SIG-M5 treated with dmso at 0.1 percent for 504 hours (cell line): ENCODE measurements around the gene CMTM5.
"Not testable (repeated sequence)": the region's sequence is repeated elsewhere in the genome, so short reads cannot be mapped to it uniquely, and the experiment has no call there.

ENCODE experiments used
- DNase-seq: peaks from one replicate; lab custom pipeline; 2025; ENCODE audit not compliant: unreplicated experiment; lab: John Stamatoyannopoulos, UW

The CMTM5 gene

DNA sequence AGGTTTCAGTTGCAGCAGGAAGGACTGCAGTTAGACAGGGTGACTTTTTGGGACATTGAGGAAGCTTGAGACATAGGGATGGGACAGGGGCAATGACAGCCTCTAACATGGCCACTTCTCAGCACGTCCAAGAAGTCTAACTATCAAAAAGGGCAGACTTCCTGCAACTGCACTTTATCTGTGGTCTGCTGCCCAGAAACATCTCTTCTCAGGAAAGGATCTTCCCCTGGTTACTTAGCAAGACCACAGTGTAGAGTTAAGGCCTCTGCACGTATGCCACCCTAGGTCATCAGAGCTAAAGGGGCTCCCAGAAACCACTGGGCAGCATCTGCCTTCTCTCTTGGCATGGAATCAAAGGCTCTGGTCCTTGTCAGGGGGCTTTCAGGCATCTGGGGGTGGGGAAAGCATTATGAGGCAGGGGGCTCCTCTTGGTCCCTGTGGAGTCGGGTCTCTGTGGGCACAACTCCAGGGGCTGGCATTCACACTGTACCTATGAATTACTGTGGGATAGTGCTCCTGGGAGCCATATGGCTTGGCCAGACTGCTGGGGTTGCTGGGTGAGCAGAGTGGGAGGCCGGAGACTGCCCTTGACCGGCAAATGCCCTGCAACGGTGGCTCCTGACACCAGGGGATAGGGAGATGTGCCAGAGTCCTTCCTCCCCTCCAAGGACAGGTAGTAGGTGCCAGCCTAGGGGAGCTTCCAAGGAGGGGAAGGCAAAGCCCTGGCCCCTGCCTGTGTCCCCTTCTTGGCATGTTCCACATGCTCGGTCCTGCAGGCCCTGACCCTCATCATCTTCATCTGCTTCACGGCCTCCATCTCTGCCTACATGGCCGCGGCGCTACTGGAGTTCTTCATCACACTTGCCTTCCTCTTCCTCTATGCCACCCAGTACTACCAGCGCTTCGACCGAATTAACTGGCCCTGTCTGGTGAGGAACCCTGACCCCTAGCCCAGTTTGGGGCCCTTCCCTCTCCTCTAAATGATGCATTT lies 1.0 kb downstream of the CMTM5 start:
- no peak for DNase-seq

DNA sequence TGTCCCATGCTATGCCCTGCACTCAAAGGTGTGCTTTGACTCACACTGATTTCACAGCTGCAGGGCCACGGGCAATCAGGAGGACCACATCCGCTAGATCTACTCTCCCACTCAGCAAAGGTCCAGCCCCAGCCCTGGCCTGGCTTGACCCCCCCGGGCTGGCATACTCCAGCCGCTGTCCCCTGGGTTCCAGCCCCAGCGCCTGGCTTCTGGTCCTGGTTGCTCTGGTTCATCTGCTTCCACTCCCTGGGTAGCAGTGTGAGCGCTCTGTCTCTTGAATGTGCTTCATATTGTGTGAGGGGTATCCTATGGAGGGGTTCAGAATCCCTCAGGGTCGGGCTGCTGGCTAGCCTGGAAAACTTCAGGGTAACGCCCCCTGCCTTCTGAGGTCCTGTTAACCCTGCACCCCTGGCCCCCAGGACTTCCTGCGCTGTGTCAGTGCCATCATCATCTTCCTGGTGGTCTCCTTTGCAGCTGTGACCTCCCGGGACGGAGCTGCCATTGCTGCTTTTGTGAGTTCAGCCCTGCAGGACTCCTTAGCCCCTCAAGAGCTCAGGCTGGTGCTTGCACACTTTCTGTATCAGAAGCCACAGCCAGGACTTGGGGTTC lies 1.9 kb downstream of the CMTM5 start:
- DNase-seq, result no peak

DNA sequence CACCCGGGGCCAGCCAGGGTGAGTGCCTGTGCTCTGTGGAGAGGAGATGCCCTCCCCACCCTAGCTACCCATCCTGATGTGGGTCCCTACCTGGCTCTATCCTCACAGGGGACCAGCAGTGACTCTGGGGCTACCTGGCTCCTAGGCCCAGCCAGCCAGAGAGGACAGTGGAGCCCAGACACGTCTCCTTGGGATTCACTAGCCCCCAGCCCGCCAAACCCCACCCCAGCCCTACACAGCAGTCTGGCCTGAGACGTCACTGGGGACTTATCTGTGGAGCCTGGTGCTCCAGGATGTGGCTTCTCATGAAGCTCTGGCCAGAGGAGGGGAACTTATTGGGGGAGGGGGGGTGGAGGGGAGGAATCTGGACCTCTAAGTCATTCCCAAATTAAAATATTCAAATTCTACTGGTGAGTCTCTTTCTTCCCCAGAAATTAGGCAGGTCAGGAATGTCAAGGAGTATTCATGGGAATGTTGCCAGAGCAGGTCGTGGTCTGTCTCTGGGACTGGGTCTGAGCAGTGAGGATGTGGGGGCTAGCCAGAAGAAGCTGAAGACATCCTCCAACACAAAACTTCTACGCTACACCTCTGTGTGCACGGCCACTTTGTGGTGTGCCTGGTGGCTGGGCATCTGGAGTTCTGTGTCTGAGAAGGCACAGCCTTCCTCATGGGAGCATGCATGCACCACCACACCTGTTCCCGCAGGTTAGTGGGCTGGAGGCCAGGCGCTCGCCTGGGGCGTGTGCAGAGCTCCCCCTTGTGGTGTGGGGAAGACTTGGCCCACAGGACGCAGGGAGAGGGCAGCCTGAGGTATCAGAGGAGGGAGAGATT lies 2.7 kb downstream of the CMTM5 start:
- peak; percentile 28 for DNase-seq

DNA sequence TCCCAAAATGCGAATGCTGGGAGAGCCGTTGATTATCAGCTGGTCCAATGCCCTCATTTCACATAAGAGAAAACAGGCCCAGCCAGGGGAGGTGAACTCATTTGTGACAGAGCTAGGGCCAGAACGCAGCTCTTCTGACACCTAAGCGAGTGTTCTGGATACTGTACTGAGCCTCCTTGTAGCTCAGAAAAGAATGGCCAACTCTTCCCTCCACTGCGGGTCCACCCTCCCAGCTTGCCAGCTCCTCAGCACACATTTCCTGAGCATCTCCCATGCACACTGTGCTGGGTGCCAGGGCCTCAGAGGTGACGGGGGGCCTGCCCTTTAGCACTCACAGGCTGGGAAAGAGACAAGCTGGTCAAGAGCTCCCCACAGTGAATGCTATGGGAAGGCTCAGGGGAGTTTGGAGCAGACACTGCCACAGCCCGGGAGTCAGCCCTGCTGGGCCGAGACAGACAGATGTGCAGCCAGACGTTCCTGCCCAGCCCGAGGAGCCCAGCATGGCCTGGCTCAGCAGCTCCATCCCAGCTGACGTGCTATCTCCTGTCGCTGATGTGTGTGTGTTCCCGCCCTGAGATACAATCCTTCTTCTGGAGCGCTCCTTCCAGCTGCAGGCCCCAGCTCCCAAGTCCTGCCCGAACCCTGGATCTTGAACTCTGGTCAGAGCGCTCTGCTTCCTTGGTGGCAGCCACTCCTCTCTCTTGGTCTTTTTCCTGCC lies 3.5 kb downstream of the CMTM5 start:
- DNase-seq, result no peak

DNA sequence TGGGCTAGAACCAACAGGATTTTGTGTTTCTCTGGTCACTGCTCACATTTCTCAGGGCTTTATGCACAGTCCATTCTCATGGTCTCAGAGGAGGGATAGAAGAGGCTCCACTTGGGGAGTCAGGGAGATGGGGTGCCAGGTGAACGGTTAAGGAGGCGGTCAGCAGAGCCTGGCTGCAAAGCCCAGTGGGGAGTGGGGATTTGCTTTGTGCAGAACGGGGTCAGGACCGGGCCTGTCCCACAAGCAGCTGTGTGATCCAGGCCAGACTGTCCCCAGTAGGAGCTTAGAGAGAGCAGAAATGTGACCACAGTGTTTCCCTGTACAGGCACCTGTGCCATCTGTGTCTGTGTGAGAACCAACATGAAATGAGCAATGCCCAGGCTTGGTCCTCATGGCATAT lies 4.1 kb downstream of the CMTM5 start:
- DNase-seq, result no peak

DNA sequence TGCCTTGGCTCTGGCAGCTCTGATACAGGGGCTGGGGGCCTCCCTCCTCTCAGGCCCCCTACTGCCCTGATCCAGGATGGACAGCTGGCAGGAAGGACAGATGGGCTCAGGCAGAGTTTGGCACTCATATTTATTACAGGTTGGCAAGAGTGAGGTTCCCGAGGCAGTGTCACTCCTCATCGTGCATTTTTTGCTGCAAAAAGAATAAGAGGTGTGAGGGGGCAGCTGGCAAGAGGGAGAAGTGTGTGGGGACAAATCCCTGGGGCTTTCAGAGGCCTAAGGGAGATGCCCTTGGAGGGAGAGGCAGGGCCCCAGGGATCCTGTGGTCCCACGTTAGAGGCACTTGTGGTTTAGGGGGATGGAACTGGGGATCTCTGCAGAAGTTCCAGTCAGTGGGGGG lies 5.0 kb downstream of the CMTM5 start:
- DNase-seq, result no peak

DNA sequence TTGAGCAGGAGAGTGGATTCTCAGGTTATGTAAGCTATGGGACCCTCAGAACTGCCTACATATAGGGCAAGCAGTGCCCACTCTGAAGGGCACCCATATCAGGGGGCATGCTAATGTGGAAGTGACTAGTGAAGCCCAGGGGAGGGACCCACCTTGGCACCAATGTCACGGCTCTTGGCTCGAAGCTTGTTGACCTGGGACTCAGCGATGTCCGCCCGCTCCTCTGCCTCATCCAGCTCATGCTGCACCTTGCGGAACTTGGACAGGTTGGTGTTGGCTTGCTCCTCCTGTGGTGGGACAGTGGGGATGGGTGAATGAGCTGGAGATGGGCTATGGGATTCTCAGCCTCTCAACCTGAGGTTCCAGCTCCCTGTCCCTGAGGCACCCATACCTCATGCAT lies 5.4 kb downstream of the CMTM5 start:
- DNase-seq, result no peak

DNA sequence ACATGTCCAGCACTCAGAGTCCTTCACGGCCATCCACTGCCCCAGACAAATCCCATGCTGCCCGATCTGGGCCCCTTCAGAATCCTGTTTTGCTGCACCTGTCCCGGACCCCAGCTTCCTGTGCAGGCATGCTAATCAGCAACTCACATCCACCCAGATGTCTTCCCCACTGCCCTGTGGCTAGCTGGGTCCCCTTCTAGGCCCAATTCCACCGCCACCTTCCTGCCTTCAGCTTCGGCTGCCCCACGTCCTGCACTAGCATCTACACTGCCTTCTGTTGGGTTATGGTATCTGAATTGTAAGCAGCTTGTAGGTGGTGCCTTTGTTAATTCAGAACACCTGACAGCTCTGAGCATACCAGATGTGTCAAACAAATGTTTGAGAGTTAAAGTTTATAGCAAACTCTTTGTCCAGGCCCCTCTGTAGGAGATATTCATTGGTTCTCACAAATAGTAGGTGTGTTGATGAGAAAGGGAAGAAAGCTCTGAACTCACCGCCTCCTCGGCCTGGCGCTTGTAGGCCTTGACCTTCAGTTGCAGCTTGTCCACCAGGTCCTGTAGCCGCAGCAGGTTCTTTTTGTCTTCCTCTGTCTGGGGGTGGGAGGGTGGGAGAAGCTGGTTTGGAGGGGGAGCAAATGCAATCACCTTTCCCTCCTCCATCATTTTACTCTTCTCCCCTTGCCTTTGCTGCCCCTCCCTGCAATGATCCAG lies 6.0 kb downstream of the CMTM5 start:
- DNase-seq, result no peak

DNA sequence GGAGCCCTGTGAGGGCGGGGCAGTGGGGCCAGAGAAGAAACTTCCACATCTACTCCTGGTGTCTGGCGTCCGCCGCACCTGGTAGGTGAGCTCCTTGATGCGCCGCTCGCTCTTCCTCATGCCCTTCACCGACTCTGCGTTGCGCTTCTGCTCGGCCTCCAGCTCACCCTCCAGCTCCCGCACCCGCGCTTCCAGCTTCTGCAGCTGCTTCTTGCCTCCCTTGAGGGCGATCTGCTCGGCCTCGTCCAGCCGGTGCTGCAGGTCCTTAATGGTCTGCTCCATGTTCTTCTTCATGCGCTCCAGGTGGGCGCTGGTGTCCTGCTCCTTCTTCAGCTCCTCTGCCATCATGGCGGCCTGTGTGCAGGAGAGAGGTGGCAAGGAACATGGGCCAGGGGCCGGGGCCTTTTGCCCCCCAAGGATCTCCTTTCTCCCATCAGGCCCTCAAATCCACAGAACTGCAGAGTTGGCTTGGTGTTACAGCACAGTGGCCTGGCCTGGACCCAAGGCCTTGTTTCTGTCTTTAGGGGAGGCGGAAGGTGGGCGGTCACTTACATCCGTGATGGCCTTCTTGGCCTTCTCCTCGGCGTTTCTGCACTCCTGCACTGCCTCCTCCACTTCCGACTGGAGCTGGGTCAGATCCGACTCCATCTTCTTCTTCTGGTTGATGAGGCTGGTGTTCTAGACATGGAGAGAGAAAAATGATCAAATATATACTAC lies 7.7 kb downstream of the CMTM5 start:
- DNase-seq, result no peak

DNA sequence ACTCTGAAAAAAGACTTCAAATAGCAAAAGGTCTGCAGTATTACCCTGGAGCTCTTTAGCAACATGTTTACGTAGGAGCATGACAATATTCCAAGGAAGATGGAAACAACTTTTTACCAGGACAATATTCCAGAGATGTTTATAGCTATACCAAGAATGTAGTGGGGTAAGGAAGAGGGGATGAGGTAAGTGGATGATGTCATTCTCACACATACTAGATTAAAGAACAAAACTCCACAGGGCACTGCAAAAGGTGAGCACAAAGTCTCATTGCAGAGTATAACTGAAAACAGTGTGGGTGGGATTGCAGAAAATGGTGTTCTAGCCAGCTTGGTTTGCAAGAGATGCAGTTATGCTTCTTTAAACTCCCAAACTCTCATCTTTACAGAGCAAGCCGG lies 8.4 kb downstream of the CMTM5 start:
- DNase-seq, result no peak

DNA sequence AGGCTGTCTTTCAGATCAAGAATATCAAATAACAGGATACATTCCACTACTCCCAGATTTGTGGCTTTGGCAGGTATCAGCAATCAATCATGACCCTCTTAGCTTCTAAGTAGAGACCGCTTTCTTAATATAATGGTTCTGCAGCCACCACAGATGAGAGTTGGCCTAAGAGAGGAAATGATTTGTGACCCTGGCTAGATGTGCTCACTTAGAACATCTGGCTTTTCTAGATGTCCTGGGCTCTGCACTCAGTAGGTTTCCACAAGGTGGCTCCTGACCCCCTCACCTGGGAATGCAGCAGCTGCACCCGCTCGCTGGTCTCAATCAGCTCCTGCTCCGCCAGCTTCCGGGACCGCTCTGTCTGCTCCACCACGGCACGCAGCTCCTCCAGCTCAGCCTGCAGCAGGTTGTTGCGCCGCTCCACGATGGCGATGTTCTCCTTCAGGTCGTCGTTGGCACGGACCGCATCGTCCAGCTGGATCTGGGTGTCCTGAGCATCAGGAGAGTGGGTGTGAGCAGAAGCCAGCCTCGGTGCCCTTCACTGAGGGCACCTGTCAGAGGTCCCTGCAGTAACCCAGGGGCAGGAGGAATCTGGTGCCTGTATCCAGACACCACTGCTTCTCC lies 8.9 kb downstream of the CMTM5 start:
- no peak for DNase-seq

DNA sequence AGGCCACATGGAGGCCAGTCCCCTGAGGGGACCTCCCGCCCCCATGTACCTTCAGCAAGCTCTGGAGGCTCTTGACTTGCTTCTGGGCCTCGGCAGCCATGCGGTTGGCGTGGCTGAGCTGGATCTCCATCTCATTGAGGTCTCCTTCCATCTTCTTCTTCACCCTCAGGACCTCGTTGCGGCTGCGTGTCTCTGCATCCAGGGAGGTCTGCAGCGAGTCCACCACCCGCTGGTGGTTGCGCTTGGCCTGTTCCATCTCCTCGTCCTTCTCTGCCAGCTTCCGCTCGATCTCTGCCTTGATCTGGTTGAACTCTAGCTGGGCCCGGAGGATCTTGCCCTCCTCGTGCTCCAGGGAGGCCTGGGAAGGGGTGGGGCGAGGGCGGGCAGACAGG lies 9.4 kb downstream of the CMTM5 start:
- DNase-seq, result not testable (repeated sequence)

DNA sequence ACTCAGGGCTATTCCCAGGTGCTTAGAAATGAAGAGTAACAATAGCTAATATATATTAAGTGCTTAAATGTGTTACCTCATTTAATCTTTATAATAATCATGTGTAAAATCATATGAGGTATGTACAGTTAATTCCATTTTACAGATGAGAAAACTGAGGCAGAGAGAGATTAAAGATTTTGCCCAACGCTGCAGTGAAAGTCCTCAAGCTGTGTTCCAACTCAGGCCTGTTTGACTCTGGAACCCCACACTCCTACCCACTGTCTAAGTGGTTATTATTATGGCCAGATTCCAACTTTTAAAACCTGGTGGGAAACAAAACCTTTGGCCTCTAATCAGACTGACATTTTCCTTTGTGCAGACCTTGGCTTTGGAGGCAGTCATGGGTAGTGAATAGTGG lies 10.2 kb downstream of the CMTM5 start:
- DNase-seq, result no peak

DNA sequence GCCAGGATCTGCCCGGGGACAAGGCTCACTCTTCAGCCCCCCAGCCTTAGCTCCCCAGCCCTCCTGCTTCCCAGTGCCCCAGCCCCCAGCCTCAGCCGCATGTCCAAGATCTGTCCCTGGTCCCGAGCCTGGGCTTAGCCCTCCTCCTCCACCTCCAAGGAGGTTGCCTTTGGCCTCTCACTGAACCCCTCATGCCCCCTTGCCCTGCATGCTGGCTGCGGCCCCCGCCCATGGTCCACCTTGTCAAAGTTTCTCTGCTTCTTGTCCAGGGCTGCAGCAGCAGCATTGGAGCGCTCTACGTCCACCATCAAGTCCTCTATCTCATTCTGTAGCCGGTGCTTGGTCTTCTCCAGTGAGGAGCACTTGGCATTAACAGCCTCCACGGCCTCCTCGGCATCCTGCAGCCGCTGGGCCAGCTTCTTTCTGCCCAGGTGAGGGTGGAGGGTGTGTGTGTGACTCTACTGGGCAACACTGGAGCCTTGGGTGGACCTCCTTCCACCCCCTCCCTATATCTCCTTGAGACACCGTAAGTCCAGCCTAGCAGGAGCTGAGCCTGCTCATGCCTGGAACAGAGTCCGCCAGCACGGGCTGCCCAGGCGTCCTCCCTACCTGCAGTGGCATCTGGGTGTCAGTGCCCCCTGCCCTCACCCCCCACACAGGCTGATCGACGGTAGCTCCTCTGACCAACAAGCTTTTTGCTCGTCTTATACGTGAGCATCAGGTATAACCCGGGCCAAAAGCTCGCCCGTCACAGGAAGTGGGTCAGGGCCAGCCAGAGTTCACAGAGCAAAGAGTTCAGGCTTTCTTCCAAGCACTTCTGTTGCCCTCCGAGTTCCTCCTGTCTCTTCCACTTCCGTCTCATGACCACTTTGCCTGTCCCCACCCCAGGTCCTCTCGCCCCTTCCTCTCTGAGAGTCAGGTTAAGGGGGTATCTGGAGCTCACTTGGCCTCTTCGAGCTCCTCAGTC lies 11.4 kb downstream of the CMTM5 start:
- no peak for DNase-seq

DNA sequence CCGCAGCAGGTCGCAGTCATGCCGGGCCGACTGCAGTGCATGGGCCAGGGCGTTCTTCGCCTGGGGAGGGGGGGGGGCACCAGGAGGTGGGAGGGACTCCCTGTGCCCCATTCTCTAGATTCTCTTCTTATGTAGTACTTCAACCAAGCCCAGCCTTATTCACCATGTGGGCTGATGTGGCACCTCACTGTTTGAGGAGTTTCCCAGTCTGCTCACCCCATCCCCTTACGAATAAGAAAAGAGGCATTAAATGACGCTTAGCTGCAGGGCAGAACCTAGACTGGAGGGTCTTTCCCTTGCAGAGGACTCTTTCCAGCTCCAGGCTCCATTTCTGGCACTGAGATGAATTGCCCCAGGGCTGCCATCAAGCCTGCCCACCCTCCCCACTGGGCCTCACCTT lies 12.2 kb downstream of the CMTM5 start:
- no peak for DNase-seq

DNA sequence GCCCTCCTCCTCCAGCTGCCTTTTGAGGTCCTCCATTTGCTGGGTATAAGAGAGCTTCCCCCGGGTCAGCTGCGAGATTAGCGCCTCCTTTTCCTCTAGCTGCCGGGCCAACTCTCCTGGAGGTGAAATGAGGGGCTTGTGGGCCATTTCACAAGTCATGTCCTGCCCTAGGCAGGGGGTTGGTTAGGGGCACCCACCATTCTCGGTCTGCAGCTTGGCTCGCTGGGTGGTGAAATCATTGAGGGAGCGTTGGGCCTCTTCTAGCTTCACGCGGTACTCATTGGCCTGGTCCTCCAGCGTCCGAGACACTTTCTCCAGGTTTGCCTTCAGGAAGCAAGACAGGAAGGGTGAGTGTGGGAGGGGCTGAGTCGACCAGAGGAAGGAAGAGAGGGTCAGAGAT lies 12.6 kb downstream of the CMTM5 start:
- no peak for DNase-seq

DNA sequence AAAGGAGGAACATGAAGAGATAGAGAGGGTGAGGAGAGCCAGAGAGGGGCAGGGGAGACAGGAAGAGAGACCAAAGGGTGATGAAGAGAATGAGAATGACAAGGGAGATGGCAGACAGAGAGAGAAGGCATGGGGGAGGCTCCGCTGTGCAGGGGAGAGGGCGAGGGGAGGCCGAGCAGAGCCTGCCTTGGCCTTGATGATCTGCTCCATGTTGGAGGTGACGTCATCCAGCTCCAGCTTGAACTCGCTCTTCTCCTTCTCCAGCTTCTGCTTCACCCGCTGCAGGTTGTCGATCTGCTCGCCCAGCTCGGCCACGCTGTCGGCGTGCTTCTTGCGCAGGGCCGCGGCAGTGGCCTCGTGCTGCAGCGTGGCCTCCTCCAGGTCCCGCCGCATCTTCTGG lies 13.0 kb downstream of the CMTM5 start:
- not testable (repeated sequence) for DNase-seq

DNA sequence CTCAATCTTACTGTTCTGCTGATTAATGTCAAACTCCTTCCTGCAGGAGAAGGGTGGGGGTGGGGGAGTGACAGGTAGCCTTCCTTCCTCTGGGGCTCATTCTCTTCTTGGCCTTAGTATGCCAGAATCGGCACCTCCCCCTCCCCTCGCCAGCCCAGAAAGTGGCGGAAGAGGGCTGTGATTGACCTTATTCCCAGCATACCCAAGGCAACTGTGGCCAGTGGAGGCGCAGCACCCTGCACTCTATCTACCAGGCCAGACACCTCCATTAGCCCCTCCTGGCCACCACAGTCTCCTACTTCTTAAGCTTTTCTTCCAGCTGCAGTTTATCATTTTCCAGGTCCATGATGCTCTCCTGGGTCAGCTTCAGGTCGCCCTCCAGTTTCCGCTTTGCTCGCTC lies 15.8 kb downstream of the CMTM5 start:
- no peak for DNase-seq
